ENCODE data around the gene COL11A1. TPM values are rescaled to one million over a fixed set of nuclear protein-coding genes. Genes with fewer than 3 reads are reported as not detected.

COL11A1 gene
- total and polyA plus RNA-seq, 2 of the 4 experiments (the other 2 are of a cell fraction): 4.6 to 5.2 TPM

DNA sequence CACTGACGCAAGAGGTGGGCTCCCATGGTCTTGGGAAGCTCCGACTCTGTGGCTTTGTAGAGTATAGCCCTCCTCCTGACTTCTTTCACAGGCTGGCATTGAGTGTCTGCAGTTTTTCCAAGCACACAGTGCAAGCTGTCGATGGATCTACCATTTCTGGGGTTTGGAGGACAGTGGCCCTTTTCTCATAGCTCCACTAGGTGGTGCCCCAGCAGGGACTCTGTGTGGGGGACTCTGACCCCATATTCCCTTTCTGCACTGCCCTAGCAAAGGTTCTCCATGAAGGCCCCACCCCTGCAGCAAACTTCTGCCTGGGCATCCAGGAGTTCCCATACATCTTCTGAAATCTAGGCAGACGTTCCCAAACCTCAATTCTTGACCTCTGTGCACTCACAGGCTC is 236.2 kb downstream of the COL11A1 start:
- DNase-seq (no peak), ATAC-seq (ENCODE audit: low read depth) (no peak)
- dilution Hi-C loops (cut with HindIII; ENCODE audit: low sequenced_read_pairs, unreplicated experiment): no loop called here
- no peak overlapping the region for H3K4ac ChIP-seq (ENCODE audit: low read depth, low read length)
- H3K9me1 ChIP-seq (ENCODE audit: insufficient read depth, low read length): no peaks in the 10 kb centered on the region
- H3K9ac ChIP-seq (ENCODE audit: low read depth, low read length): no peak overlapping the region
- no peak overlapping the region for H3K14ac ChIP-seq (replicated peaks; ENCODE audit: low read depth, low read length)
- CTCF ChIA-PET: no interaction called here
- no peak overlapping the region for H3K18ac ChIP-seq (ENCODE audit: low read depth, low read length)
- no peak overlapping the region for H4K8ac ChIP-seq (ENCODE audit: low read depth in 2 of 2, low read length in 2 of 2)
- H3K27me3 ChIP-seq (ENCODE audit: control insufficient read depth, insufficient read depth, low read length): no peaks in the 10 kb centered on the region
- H3K4me3 ChIP-seq (ENCODE audit: insufficient read depth, low read depth, low read length): no peak overlapping the region
- H3K4me2 ChIP-seq (ENCODE audit: low read depth, low read length): no peak overlapping the region
- in situ Hi-C loops (cut with MboI; ENCODE audit: low sequenced_read_pairs): no loop called here
- no peak overlapping the region for H2AK5ac ChIP-seq (ENCODE audit: low read depth, low read length)
- no peak for TF ChIP-seq CHD1 (IDR thresholded peaks at IDR 0.05; ENCODE audit: low read depth, low read length)
- no peak for TF ChIP-seq CEBPB (IDR thresholded peaks at IDR 0.05; ENCODE audit: low read depth, low read length)
- H4K5ac ChIP-seq (ENCODE audit: low read depth, low read length): no peak overlapping the region
- no peak overlapping the region for H3K56ac ChIP-seq (ENCODE audit: extremely low read depth, insufficient read depth, low read length)
- no peak overlapping the region for H3K23ac ChIP-seq (ENCODE audit: low read depth, low read length)
- WGBS, 2 experiments (ENCODE audit: extremely low coverage in 2 of 2, insufficient read length in 1 of 2): no CpG with 5 or more reads among the region's 4 CpGs
- no peak overlapping the region for H2BK20ac ChIP-seq (ENCODE audit: low read depth, low read length)
- no TSS peak for BruUV-seq (replicated peaks)
- intact Hi-C loops (cut with micrococcal nuclease): no loop called here
- H4K20me1 ChIP-seq (ENCODE audit: insufficient read depth, low read length): no peaks in the 10 kb centered on the region
- H2AK9ac ChIP-seq (replicated peaks; ENCODE audit: low read depth, low read length, poor library complexity): no peak overlapping the region
- H2AFZ ChIP-seq (replicated peaks; ENCODE audit: low read length, poor library complexity): no peak overlapping the region
- H3K36me3 ChIP-seq (ENCODE audit: control insufficient read depth, insufficient read depth, low read length): no peaks in the 10 kb centered on the region
- no peaks in the 10 kb centered on the region for H3K4me1 ChIP-seq (ENCODE audit: control insufficient read depth, insufficient read depth, low read length)
- POLR2A ChIA-PET (ENCODE audit: unreplicated experiment): no interaction called here
- H3K27ac ChIP-seq (ENCODE audit: insufficient read depth, low read length): no peak overlapping the region
- no peak overlapping the region for H2BK15ac ChIP-seq (ENCODE audit: low read depth, low read length)
- no peak overlapping the region for H2BK120ac ChIP-seq (ENCODE audit: low read depth, low read length)
- H2BK5ac ChIP-seq (ENCODE audit: low read depth, low read length, poor library complexity, severe bottlenecking): no peak overlapping the region
- H3K9me3 ChIP-seq (ENCODE audit: control insufficient read depth, insufficient read depth, low read length): no peaks in the 10 kb centered on the region
- no peaks in the 10 kb centered on the region for H3K79me1 ChIP-seq (ENCODE audit: low read depth in 1 of 2, low read length in 2 of 2)
- no peak overlapping the region for H4K91ac ChIP-seq (ENCODE audit: insufficient read depth, low read depth, low read length)

All from IMR-90 (cell line).